Activated naive CD4-positive, alpha-beta T cell treated with anti-CD3 and anti-CD28 coated beads, Interleukin-2, amount 10 ng/mL, durations not matched to agents 5 hours and 36 hours (primary cell): Measurements from ENCODE around the gene KY. TPM values are rescaled to one million over a fixed set of nuclear protein-coding genes. Genes with fewer than 3 reads are reported as not detected.

Experiments used
- total RNA-seq, 2 experiments: library from RNA; stranded (reverse); gene quantifications; one replicate each; pipeline ENCODE4 v1.2.3, GENCODE V29; 2021

Gene KY
- not detected for total RNA-seq

GRCh38 chr3:134650431-134651346 is at the start of gene KY:
Gene KY, minus strand, starts transcription at chr3:134651022. Its CDS starts 62 bp downstream, at chr3:134650960.

Other genes starting within 250 kb of the KY start
- 10 to 100 TPM; 25.9 to 30.1 TPM for gene ANAPC13, start 165.0 kb downstream of the KY start, total RNA-seq
- gene CEP63, start 165.0 kb downstream of the KY start, total RNA-seq, result 10 to 100 TPM; 24.8 to 25.6 TPM
- 1 to 10 TPM in 1 of 2 experiments, under 1 TPM in 1; 0.87 to 1.2 TPM for gene EPHB1, start 144.2 kb upstream of the KY start, total RNA-seq